ENCODE data around the gene MIS12.

The MIS12 gene

GRCh38 chr17:5535436-5535835 is 49.1 kb downstream of the MIS12 start:
- no peak for DNase-seq (ENCODE audit: low read depth)

- no peak for DNase-seq (ENCODE audit: low read depth)
These were observed 50.7 kb downstream of the MIS12 start for GRCh38 chr17:5536866-5537650.

GRCh38 chr17:5539286-5539685 is 52.9 kb downstream of the MIS12 start:
- no peak for DNase-seq (ENCODE audit: low read depth)

GRCh38 chr17:5540321-5540720 is 54.0 kb downstream of the MIS12 start:
- DNase-seq (ENCODE audit: low read depth): no peak

Data from activated T-cell treated with anti-CD3 and anti-CD28 coated beads for 24 hours (primary cell).